Epithelial cell of proximal tubule (primary cell): ENCODE results near the gene GMNC. TPM values are rescaled to one million over a fixed set of nuclear protein-coding genes. Genes with fewer than 3 reads are reported as not detected.

Source experiments
- DNase-seq: peaks from one replicate; pipeline ENCODE4 v3.0.0-alpha.2; 2011; ENCODE audit warnings: low read depth
- H3K4me3 ChIP-seq: 2 replicates; pipeline ENCODE4 v1.5.1; 2011; ENCODE audit warnings: low read depth, mild to moderate bottlenecking, low read length
- total RNA-seq: library from RNA; depleted of rRNA; stranded (reverse); fragments of >200 nt; gene quantifications from 2 replicates; pipeline ENCODE4 v1.2.3, GENCODE V29; 2015
- TF ChIP-seq, protein P1 (sequence below): conservative IDR thresholded peaks from 2 replicates; pipeline ENCODE4 v1.5.1; 2012; ENCODE audit warnings: low read depth, mild to moderate bottlenecking, low read length

The GMNC gene
- total RNA-seq, 1 donor from 2014 or later: 1.5 TPM

DNA sequence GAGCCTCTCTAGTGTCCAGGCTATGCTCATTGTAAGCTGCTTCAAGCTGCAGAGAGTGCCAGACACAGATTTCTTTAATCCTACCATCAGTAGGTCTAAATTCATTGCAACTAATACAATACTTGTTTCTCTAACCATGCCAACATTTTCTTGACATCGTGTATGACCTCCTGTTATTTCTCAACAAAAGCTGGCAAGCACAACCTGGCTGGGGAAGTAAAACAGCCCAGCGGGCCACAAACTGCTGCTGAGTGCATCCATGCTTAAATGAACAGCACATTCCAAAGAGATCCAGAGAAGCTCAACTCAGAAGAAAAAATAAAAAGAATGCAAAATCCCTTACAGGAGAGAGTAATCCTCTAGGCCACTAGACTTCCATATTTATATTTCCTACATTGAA is 36.5 kb downstream of the GMNC start:
- TF ChIP-seq, protein P1, sequence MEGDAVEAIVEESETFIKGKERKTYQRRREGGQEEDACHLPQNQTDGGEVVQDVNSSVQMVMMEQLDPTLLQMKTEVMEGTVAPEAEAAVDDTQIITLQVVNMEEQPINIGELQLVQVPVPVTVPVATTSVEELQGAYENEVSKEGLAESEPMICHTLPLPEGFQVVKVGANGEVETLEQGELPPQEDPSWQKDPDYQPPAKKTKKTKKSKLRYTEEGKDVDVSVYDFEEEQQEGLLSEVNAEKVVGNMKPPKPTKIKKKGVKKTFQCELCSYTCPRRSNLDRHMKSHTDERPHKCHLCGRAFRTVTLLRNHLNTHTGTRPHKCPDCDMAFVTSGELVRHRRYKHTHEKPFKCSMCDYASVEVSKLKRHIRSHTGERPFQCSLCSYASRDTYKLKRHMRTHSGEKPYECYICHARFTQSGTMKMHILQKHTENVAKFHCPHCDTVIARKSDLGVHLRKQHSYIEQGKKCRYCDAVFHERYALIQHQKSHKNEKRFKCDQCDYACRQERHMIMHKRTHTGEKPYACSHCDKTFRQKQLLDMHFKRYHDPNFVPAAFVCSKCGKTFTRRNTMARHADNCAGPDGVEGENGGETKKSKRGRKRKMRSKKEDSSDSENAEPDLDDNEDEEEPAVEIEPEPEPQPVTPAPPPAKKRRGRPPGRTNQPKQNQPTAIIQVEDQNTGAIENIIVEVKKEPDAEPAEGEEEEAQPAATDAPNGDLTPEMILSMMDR: no peak
- no peak overlapping the region for H3K4me3 ChIP-seq
- DNase-seq: peak; percentile 83

DNA sequence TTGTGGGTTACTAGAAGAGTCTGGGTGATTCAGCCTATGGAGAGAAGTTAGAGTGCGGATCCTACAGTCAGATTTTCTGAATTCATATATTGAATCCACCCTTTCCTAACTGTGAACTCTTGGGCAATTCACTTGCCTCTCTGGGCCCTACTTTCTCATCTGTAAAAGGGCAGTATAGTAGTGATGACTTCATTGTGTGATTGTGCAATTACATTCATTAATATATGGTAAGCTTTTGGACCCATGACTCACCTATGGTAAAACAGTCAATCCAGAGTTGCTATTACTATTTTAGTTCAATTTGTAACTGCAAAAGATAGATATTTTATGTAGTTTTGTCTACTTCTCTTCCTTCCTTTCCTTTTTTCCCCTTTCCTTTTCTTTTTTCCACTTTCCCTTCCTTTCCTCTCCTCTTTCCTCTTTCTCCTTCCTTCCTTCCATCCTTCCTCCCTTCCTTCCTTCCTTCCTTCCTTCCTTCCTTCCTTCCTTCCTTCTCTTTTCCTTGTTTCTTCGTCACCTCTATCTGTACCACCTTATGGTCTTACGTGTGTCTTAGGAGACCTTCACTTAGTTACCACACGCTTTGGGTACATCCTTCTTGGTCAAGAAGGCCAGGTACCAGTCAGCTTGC is 37.0 kb downstream of the GMNC start:
- TF ChIP-seq, protein P1: no peak
- H3K4me3 ChIP-seq: no peak overlapping the region
- peak; percentile 63 for DNase-seq

DNA sequence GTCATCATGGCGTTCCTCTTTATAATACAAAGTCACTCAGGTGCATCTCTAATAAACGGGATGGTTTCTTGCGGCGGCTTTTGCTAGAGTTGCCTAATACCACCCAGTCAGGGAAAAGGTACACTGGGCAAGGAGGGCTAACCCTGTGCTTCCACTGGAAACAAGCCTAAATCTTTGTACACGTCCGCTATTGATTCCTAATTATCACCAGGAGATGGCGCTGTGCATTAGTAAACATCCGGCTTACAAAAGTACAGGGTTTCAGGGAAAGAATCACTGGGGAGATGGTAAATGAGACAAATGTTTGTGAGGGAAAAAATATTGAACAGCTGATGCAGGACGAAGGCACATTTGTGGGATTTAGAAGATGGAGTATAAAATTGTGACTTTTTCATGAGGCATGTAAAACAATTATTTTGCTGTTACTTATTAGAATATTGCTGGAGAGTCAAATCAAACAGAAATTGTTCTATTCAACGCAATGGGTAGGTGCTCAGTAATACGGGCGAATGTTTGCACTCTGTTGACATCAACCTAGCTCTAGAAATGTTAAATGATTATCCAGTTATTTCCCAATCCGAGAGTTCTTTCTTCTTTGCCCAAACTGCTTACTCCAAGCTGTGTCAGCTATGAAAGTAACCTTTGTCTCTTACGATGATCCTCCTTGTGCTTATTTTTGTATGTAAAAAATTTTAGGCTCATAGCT is 50.6 kb downstream of the GMNC start:
- H3K4me3 ChIP-seq: peak overlapping the region; percentile 39

DNA sequence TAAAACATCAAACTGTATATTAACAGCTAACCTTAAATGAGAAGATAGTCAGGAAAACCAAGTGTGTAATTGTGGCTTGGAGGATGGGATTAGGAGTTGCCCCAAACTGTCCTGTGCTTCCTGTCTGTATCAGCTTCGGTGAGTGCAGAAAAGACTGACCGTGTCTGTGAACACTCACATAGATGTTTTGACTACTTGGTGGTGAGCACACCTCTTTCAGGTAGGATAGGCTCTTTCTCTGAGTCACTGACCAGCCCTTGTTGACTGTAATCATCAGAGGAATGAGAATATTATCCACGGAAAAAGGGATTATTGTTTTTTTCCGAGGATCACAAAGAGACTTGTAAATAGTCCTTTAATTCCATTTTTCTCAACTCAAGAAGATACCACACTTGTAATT is 51.5 kb downstream of the GMNC start:
- TF ChIP-seq, protein P1: no peak
- no peak overlapping the region for H3K4me3 ChIP-seq
- no peak for DNase-seq

More for the DNA sequence above, 50.6 kb downstream of the GMNC start:
- DNase-seq: peak; percentile 72
- TF ChIP-seq, protein P1: peak; percentile 79

DNA sequence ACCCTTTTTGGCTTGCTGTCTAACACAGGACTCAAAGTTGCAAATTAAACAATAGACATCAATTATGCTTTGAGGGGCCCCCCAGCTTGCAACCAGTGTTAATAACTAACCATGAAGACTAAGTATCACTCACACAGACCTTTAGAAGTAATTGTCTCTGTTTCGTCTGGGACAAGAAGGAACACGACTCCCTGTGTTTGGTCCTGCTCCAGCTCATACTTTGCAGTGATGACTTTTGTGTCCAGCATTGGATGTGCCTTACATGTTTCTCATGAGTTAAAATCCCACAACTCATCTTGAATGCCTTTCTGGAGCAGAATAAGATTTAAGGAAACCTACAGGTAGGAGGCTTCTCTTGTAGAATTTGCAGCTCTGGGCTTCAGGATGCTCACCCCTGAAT is 53.1 kb downstream of the GMNC start:
- DNase-seq: no peak

DNA sequence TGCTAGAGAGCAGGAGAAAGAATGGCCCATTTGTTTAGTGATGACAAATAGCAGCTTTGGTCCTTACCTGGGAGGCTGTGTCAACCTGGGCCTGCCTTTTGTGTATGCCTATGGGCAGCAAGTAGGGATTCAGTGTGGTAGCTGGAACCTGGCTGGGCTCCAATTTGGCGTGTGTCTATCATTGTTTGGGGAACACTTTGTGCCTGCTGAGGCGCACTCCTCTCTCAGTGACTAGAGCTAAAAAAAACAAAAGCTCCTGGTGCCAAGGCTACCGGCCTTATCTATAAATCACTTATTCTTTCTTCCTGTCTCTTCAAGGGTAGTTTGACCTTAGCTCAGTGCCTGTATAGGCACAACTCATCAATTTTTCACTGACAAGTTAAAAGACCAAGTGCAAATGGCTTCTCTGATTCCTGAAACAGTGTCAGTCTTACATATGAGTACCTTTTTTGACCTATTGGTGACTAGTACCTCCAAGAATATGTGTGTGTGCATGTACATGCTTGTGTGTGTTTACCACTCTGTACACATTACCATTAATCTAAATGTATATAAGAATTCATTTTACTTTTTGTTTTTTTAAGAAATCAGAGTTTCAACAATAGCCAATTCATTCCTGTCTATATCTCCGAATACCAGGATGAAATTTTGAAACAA is 54.6 kb downstream of the GMNC start:
- TF ChIP-seq, protein P1: no peak
- H3K4me3 ChIP-seq: no peak overlapping the region
- no peak for DNase-seq

More for the DNA sequence above, 53.1 kb downstream of the GMNC start:
- H3K4me3 ChIP-seq: no peak overlapping the region
- TF ChIP-seq, protein P1: no peak
